ENCODE measurements around the gene DDX39A. TPM values are rescaled to one million over a fixed set of nuclear protein-coding genes. Genes with fewer than 3 reads are reported as not detected.
"Not testable (repeated sequence)": the region's sequence is repeated elsewhere in the genome, so short reads cannot be mapped to it uniquely, and the experiment has no call there.

The DDX39A gene
- total RNA-seq, 1 donor from 2014 or later = 32.4 TPM

DNA sequence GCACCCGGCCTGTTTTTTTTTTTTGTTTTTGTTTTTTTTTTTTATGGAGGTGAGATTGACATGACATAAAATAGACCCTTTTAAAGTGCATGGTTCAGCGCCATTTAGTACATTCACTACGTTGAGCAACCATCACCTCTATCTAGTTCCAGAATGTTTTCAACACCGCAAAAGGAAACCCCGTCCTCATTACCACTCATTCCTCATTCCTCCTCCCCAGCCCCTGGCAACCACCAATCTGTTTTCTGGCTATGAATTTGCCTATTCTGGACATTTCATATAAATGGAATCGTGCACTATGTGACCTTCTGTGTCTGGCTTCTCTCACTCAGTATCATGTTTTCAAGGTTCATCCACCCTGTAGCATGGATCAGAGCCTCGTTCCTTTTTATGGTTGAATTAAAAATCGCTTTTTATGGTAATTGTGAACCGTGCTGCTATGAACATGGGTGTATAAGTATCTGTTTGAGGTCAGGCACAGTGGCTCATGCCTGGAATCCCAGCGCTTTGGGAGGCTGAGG lies 47.8 kb downstream of the DDX39A start:
- intact Hi-C loops (cut with micrococcal nuclease) = no loop called here
- ATAC-seq = no peak
- no peak for DNase-seq

GRCh38 chr19:14370940-14371280 lies 48.2 kb downstream of the DDX39A start:
- DNase-seq = no peak
- no peak for ATAC-seq
- intact Hi-C loops (cut with micrococcal nuclease) = no loop called here

DNA sequence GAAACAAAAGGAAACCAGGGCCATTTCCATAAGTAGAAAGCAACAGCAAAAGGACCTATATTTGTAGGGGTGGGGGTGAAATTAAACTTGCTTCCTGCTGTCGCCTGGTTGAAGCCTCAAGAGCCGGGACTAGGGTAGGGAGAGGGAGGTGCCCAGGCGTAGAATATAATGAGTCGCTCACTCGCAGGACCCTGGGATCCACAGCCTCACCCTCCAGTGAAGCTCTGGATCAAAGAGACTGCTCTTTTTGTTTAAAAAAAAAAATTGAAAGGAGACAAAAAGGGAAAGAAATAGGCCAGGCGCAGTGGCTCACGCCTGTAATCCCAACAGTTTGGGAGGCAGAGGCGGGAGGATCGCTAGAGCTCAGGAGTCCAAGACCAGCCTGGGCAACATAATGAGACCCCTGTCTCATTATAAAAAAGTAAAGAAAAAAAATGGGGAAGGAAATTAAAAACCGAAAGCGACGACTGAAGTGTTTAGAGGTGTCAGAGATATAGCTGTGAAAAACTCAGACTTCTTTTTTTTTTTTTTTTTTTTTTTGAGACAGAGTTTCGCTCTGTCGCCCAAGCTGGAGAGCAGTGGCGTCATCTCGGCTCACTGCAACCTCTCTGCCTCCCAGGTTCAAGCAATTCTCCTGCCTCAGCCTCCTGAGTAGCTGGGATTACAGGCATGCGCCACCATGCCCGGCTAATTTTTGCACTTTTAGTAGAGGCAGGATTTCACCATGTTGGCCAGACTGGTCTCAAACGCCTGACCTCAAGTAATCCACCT lies 48.8 kb downstream of the DDX39A start:
- intact Hi-C loops (cut with micrococcal nuclease) = no loop called here
- ATAC-seq = no peak
- DNase-seq = no peak

DNA sequence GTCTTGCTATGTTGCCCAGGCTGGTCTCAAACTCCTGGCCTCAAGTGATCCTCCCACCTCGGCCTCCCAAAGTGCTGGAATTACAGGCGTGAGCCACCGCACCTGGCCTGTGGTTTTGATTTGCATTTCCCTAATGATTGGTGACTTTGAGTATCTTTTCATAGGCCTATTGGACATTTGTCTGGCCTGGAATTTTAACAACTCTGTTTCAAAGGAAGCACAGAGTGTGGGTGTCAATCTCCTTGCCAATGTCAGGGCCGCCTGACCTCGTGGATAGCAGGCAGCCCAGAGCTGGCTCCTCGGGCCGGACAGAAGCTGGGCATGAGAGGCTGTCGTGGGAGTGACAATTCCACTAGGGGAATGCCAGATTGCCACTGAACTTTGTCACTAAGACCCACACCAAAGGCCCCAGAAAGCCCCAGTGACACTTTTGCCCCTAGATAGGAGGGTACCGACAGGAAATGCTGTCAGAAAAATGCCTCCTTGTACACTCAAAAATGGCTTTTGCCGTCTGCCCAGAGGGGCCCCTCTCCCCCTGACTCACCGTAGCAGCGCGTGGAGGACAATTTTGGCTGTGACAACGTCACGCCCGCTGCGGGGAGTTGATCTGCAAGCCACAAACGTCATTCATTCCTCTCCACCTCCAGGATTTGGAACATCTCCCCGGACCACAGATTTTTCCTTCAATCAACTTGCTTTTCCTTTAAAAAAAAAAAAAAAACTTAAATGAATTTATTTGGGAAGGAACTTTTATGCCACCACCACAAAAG lies 49.6 kb downstream of the DDX39A start:
- DNase-seq (peak; percentile 45), ATAC-seq (peak; percentile 18)
- intact Hi-C loops (cut with micrococcal nuclease) = no loop called here

DNA sequence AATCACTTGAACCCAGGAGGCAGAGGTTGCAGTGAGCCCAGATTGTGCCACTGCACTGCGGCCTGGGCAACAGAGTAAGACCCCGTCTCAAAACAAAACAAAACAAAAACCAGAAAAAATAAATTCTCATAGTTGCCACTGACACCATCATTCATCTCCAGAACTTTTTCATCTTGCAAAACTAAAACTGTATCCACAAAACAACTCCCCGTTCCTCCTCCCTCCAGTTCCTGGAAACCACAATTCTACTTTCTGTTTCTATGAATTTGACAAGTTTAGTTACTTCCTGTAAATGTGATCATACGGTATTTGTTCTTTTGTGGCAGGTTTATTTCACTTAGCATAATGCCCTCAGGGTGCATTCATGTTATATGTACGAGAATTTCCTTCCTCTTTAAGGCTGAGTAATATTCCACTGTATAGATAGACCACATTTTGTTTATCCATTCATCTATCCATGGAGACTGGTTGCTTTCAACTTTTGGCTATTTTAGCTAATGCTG lies 51.1 kb downstream of the DDX39A start:
- ATAC-seq (no peak), DNase-seq (no peak)
- intact Hi-C loops (cut with micrococcal nuclease) = no loop called here

DNA sequence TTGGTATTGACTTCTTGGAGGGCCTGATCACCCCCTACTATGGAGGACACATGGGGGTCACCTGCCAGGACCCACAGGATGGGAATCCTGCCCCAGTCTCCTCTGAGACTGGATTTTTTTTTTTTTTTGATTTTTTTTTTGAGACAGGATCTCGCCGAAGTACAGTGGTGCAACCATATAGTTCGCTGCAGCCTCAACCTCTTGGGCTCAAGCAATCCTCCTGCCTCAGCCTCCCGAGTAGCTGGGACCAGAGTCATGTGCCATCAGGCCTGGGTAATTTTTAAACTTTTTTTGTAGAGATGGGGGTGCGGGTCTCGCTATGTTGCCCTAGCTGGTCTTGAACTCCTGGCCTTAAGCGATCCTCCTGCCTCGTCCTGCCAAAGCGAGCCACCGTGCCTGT lies 52.1 kb downstream of the DDX39A start:
- ATAC-seq (no peak), DNase-seq (no peak)
- intact Hi-C loops (cut with micrococcal nuclease) = no loop called here

DNA sequence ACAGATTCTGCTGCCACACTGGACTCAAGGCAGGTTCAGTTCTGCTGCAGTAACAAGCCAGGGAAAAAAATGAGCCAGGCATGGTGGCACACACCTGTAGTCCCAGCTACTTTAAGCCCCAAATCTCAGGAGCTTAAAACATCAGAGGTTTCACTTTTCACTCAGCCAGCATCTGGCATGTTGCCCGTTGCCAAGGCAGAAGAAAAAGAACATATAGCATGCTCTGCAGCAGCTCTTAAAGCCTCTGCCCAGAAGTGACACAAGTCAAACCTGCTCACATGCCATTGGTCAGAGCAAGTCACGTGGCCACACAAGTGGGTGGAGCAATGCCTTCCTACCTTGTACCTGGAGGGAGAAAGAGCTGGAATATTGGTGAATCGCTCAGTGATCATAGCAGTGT lies 52.6 kb downstream of the DDX39A start:
- DNase-seq (peak; percentile 73), ATAC-seq (no peak)
- intact Hi-C loops (cut with micrococcal nuclease) = no loop called here

DNA sequence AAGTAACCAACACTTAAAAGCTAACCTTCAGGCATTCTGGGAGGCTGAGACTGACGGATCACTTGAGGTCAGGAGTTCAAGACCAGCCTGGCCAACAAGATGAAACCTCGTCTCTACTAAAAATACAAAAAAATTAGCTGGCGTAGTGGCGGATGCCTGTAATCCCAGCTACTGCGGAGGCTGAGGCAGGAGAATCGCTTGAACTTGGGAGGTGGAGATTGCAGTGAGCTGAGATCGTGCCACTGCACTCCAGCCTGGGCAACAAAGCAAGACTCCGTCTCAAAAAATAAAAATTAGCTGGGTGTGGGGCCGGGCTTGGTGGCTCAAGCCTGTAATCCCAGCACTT lies 55.1 kb downstream of the DDX39A start:
- ATAC-seq; intact Hi-C loops (cut with micrococcal nuclease); DNase-seq: not testable (repeated sequence)

DNA sequence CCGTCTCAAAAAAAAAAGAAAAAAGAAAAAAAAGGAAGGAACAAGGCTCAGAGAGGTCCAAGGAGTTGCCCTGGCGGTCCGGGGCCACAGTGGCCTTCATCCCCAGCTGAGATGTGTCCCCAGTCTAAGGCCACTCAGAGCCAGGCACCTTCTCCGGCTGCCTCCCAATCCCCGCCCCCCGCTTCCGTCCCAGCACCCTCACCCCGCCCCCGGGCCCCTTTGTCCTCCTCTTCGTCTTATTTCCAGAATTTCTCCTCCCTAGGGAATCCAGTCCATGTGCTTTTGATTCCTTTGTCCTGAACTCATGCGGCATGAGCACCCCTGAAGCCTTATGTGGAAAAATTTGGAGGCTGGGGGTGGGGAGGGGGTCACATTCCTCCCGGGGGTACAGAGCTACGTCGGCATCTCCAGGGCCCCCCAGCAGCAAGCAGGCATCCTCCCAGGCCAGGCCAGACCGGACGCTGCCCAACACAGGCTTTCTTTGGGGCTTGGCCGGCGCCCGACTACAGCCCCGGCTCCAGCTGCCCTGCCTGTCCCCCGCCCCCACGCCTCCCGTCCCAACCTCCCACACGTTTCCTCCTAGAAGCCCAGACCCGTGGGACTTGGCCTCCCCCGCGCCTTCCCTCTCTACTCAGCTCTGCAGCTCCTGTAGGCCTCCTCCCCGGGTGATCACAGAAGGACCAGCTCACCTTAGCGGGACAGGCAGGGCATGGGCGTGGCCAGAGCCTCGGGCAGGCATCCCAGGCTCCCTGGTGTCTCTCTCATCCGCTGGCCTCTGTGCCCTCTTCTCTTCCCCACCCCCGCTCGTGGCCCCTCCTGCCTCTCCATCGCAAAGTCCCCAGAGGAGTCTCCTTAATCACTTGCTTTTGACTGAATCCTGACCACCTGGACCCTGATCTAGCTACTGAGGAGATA lies 55.7 kb downstream of the DDX39A start:
- DNase-seq (peak; percentile 86), ATAC-seq (peak; percentile 87)
- intact Hi-C loops (cut with micrococcal nuclease) = no loop called here

- intact Hi-C loops (cut with micrococcal nuclease) = no loop called here
- DNase-seq = no peak
Measured at GRCh38 chr19:14361824-14362223, 57.3 kb downstream of the DDX39A start.

More at GRCh38 chr19:14361824-14362223, 57.3 kb downstream of the DDX39A start:
- peak; percentile 9 for ATAC-seq

Other genes with a start within 250 kb of the DDX39A start
- 24.0 TPM for gene ADGRL1, start 213.2 kb downstream of the DDX39A start, total RNA-seq
- 39.5 TPM for gene ADGRE5, start 37.9 kb downstream of the DDX39A start, total RNA-seq
- 162 TPM for gene PKN1, start 14.0 kb upstream of the DDX39A start, total RNA-seq
- not detected for gene PTGER1, start 56.0 kb upstream of the DDX39A start, total RNA-seq
- 55.9 TPM for gene GIPC1, start 76.8 kb upstream of the DDX39A start, total RNA-seq
- 47.9 TPM for gene DNAJB1, start 99.1 kb upstream of the DDX39A start, total RNA-seq
- gene TECR, start 110.3 kb upstream of the DDX39A start, total RNA-seq = 86.4 TPM
- gene NDUFB7, start 152.7 kb upstream of the DDX39A start, total RNA-seq = 546 TPM
- not detected for gene CLEC17A, start 163.7 kb upstream of the DDX39A start, total RNA-seq

Measured in left ventricle myocardium superior (tissue), 1 donor.